GM12801 (cell line): ENCODE data around the gene SYNPO.

Source experiments
- TF ChIP-seq, protein P1 (sequence below): IDR thresholded peaks from one replicate; pipeline ENCODE4 v1.5.1; 2011; ENCODE audit warnings: control low read depth; ENCODE audit not compliant: insufficient read length; ENCODE audit errors: extremely low read depth

Gene SYNPO

DNA sequence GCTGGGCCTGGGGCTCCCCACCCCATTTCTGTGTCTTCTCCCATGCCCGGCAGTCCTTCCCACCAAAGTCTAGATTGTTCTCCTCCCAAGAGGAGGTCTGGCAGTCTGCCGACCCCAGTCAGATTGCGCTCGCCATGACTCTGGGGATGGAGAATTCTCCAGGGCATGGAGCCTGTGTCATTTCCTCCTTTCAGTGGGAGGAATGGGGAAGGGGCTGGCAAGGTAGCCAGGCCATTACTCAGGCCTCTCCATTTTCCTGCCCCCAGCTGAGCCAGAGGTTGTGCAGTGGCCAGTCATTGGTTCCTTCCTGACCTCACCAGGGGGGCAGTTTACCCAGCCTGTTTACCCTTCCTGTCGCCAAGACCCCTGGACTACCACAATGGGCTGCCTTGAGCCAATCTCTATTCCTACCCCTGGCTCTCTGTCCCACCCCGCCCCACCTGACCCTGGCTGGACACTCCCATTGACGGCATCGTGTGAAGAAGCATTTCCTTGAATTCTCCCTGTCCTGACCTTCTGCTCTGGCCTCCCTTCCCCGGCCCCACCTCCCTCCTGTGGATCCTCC lies 628 bp downstream of the SYNPO start:
- TF ChIP-seq, protein P1, sequence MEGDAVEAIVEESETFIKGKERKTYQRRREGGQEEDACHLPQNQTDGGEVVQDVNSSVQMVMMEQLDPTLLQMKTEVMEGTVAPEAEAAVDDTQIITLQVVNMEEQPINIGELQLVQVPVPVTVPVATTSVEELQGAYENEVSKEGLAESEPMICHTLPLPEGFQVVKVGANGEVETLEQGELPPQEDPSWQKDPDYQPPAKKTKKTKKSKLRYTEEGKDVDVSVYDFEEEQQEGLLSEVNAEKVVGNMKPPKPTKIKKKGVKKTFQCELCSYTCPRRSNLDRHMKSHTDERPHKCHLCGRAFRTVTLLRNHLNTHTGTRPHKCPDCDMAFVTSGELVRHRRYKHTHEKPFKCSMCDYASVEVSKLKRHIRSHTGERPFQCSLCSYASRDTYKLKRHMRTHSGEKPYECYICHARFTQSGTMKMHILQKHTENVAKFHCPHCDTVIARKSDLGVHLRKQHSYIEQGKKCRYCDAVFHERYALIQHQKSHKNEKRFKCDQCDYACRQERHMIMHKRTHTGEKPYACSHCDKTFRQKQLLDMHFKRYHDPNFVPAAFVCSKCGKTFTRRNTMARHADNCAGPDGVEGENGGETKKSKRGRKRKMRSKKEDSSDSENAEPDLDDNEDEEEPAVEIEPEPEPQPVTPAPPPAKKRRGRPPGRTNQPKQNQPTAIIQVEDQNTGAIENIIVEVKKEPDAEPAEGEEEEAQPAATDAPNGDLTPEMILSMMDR = no peak

DNA sequence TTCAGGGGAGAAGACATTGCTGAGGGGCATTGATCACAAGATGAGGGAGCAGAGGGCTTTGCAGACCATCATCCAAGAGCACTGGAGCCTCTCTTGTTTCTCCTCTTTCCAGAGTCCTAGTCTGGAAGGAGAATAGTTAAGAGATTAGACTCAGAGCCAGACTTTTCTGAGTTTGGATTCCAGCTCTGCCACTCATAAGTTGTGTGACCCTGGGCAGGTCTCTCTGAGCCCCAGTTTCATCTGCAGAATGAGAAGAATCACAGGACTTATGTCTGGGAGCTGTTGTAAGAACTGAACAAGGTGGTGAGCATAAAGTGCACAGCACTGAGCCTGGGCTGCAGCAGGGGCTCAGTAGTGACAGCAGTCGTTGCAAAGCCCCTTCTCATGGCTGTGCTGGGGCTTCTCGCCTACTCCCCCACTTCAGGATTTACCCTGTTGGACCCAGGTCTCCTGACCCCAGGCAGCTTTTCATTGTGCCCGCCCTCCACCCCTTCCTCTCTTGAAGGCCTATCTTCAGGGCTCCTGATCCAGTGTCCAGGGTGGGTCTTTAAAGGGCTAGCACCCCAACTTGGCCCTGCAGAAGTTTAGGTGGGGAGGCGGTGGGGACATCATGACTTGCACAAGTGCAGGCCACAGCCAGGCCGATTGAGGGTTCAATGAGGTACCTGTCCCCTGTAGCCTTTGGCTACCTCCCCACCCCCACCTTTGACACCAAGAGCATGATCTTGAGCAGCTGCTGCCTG lies 1.5 kb downstream of the SYNPO start:
- TF ChIP-seq, protein P1 = no peak

DNA sequence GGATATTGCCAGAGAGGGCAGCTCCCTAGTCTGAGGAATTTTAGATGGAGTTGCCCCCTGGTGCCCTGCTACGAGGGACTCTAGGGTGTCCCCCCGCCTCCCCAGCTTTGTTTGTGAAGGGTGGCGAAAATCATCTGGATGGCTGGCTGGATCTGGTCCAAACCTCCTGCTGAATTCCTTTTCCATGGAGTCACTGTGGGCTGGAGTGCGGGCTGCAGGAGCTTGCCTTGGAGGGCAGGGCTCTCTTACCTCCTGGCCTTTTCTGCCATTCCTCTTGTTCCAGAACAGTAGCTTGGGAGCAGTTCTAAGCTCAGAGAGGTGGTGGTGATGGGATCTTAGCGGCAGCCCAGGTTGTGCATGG lies 2.1 kb downstream of the SYNPO start:
- TF ChIP-seq, protein P1 = no peak

DNA sequence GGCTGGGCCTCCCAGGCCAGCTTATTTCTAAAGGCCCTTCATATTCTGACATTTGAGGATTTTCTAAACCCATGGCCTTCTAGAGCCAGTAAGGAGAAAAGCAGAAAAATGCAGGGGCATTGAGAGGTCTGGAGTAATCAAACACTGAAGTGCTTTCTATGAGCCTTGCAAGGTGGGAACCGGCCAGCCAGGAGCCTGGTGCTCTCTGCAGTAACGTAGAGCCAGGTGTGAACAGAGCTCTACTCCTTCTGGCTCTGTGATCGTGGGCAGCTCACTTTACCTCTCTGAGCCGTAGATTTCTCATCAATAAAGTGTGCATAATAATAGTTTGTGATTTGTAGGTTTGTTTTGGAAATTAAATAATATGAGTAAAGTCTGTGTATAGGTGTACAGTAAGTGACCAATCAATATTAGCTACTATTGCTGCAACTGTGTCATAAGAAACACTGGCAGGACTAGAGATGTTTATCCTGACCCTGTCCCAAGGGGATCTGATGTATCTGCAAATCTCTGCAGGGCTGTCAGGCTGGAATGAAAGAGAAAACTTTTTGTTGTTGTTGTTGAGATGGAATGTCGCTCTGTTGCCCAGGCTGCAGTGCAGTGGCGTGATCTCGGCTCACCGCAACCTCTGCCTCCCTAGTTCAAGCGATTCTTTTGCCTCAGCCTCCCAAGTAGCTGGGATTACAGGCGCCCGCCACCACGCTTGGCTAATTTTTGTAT lies 2.7 kb downstream of the SYNPO start:
- TF ChIP-seq, protein P1 = no peak

DNA sequence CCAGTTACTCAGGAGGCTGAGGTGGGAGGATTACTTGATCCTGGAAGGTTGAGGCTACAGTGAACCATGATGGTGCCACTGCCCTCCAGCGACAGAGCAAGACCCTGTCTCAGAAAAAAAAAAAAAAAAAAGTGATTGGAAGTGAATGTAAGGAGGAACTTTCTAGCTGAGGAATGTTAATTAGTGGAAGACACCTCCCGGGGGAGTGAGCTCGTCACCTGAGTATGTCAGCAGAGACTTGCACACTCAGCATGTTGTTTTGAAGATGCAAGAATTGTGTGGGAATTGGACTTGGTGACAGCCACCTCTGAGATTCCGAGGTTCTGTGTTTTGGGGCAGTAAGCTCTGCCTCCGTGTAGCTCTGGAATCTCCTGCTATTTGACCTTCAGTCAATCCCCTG lies 3.6 kb downstream of the SYNPO start:
- TF ChIP-seq, protein P1 = no peak

DNA sequence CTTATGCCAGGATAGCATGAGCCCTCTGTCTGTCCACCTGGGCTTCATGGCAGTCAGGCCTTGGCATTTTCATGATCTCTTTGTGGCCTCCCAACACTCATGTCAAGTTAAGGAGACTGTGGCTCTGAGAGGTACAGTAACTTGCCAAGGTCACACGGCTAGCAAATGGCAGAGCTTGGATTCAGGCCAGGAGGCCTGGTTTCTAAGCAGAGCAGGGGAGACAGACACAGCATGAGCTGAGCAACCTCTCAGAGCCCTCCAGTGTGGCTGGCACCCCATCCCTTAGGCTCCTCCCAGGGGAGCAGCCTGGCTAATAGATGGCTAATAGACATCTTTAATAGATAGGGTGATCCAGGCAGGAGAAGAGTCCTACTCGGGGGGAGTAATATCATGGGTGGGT lies 4.1 kb downstream of the SYNPO start:
- TF ChIP-seq, protein P1 = no peak

DNA sequence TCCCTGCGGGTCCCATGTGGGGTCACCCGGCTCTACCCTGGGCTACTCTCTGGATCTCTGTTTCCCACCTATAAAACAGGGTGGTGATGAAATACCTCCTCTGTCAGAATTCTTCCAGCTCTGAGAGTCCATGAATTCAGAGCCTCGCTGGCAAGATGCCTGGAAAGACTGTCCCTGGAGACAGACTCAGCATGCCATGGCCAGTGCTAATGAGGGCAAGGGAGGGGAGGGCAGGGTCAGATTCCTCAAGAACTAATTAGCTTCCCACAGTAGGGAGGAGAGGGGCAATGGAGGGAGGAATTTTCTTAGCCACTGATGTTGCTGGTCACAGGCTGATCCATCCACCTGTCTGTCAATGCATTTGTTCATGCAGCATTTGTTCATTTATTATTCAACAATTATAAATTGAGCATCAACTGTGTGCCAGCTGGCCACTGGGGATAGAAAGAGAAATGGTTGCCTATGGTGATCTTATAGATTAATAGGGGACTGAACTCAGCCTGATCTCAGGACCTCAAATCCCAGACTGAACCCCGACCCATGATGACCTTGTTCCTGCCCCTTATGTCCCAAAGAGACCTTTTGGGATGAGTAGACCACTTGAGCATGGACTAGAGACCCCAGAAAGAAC lies 4.7 kb downstream of the SYNPO start:
- TF ChIP-seq, protein P1 = no peak
